Thoracic aorta (tissue), 2 donors: Measurements from ENCODE around the gene SLC5A4. TPM values are rescaled to one million over a fixed set of nuclear protein-coding genes. Genes with fewer than 3 reads are reported as not detected.

Experiments
- ATAC-seq: fragments of 150-250 bp; one replicate; pipeline ENCODE4 v1.8.0; 2017; ENCODE audit warnings: low read depth; ENCODE audit not compliant: insufficient number of reproducible peaks, low FRiP score
- DNase-seq: peaks from one replicate; pipeline ENCODE4 v3.0.0-alpha.2; 2020; ENCODE audit warnings: low spot score
- H3K27ac ChIP-seq, 2 donors: fragments of 200-600 bp; sonication (generic); 1 replicate in 1 of 2; 2 replicates in 1 of 2; pipeline ENCODE4 v1.5.1; 2016; ENCODE audit warnings: mild to moderate bottlenecking in 2 of 2, moderate library complexity in 2 of 2
- H3K27me3 ChIP-seq: fragments of 200-600 bp; sonication (generic); replicated peaks from 2 replicates; pipeline ENCODE4 v1.6.0; 2016; ENCODE audit warnings: mild to moderate bottlenecking; ENCODE audit not compliant: insufficient read depth
- H3K36me3 ChIP-seq: fragments of 200-600 bp; sonication (generic); one replicate; pipeline ENCODE4 v1.5.1; 2016
- H3K4me1 ChIP-seq, 2 donors: fragments of 200-600 bp; sonication (generic); 1 replicate in 1 of 2; 2 replicates in 1 of 2; pipeline versions ENCODE4 v1.5.1 to v1.6.0; 2016; ENCODE audit warnings: low read depth in 2 of 2, mild to moderate bottlenecking in 1 of 2; ENCODE audit not compliant: control insufficient read depth in 1 of 2
- H3K4me3 ChIP-seq: fragments of 200-600 bp; sonication (generic); 2 replicates; pipeline ENCODE4 v1.5.1; 2016; ENCODE audit warnings: mild to moderate bottlenecking
- H3K9me3 ChIP-seq: fragments of 200-600 bp; sonication (generic); 2 replicates; pipeline ENCODE4 v1.5.1; 2016
- total RNA-seq, 2 donors: library from RNA; depleted of rRNA; stranded (reverse); fragments of >200 nt; gene quantifications; one replicate each; pipeline versions ENCODE4 v1.1.0 to v1.2.3, GENCODE V29; 2016
- TF ChIP-seq, protein P1 (sequence below): fragments of 200-600 bp; sonication (generic); IDR thresholded peaks from one replicate; pipeline ENCODE4 v1.5.1; 2019; ENCODE audit warnings: antibody characterized with exemption

SLC5A4 gene
- total RNA-seq, 2 donors from 2014 or later, result 0.49 to 1.2 TPM

DNA sequence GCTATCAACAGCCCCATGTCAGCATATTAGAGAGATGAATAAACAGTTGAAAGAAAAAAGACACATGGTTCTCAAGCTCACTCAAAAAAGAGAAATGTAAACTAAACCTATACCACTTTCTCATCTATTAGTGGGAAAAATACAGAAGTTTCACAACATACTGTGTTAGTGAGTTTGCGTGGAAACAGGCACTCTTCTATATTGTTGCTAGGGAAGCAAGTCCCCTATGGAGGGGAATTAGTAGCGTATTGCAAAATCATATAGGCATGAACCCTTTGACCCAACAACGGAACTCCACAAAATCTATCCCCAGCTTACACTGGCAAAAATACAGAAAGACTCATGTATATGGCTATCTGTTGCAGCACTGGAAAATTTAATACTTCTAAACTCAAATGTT is 36.1 kb downstream of the SLC5A4 start:
- TF ChIP-seq, protein P1, sequence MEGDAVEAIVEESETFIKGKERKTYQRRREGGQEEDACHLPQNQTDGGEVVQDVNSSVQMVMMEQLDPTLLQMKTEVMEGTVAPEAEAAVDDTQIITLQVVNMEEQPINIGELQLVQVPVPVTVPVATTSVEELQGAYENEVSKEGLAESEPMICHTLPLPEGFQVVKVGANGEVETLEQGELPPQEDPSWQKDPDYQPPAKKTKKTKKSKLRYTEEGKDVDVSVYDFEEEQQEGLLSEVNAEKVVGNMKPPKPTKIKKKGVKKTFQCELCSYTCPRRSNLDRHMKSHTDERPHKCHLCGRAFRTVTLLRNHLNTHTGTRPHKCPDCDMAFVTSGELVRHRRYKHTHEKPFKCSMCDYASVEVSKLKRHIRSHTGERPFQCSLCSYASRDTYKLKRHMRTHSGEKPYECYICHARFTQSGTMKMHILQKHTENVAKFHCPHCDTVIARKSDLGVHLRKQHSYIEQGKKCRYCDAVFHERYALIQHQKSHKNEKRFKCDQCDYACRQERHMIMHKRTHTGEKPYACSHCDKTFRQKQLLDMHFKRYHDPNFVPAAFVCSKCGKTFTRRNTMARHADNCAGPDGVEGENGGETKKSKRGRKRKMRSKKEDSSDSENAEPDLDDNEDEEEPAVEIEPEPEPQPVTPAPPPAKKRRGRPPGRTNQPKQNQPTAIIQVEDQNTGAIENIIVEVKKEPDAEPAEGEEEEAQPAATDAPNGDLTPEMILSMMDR, result no peak
- H3K27me3 ChIP-seq, result no peaks in the 10 kb centered on the region
- no peak overlapping the region for H3K27ac ChIP-seq
- H3K4me1 ChIP-seq, result no peaks in the 10 kb centered on the region
- DNase-seq, result no peak
- no peaks in the 10 kb centered on the region for H3K36me3 ChIP-seq
- H3K9me3 ChIP-seq, result no peaks in the 10 kb centered on the region
- no peak for ATAC-seq
- H3K4me3 ChIP-seq, result no peak overlapping the region

DNA sequence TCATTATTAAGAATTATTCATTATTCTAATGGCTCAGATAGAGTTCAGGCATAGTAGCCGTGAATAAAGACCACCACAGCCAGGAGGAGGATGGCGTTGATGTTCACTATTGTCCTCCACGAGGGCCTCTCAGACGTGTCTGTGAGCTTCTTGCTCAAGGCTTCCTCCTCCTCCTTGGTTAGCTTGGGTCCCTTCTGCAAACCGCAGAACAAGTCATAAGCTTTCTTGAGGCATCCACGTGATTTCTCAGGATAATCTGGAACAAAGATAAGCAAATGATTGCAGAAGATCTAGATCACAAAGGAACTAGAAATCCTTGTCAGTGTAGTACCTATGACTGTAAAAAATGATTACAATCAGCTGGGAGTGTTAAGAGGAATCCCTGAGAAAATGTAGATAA is 36.7 kb downstream of the SLC5A4 start:
- no peak overlapping the region for H3K4me3 ChIP-seq
- H3K4me1 ChIP-seq, result no peaks in the 10 kb centered on the region
- DNase-seq, result no peak
- H3K36me3 ChIP-seq, result no peaks in the 10 kb centered on the region
- TF ChIP-seq, protein P1, result no peak
- no peaks in the 10 kb centered on the region for H3K27me3 ChIP-seq
- ATAC-seq, result no peak
- H3K27ac ChIP-seq, result no peak overlapping the region
- H3K9me3 ChIP-seq, result no peaks in the 10 kb centered on the region

DNA sequence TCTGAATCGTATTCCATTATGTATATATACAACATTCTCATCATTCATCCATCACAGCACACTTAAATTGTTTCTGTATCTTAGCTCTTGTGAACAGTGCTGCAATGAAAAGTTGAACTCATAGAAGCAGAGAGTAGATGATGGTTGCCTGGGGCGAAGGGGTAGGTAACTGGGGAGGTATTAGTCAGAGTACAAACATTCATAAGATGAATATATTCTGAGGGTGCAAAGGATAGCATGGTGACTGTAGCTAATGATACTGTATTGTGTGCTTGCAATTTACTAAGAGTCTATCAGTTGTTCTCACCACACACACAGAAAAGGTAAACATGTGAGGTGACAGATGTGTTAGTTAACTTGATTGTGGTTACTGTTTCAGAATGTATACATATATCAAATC is 37.7 kb downstream of the SLC5A4 start:
- ATAC-seq (no peak), DNase-seq (no peak)
- Histone ChIP-seq H3K36me3 (no peaks in the 10 kb centered on the region), H3K4me1 (no peaks in the 10 kb centered on the region), H3K9me3 (no peaks in the 10 kb centered on the region), H3K27me3 (no peaks in the 10 kb centered on the region), H3K4me3 (no peak overlapping the region), H3K27ac (no peak overlapping the region)
- TF ChIP-seq, protein P1, result no peak

DNA sequence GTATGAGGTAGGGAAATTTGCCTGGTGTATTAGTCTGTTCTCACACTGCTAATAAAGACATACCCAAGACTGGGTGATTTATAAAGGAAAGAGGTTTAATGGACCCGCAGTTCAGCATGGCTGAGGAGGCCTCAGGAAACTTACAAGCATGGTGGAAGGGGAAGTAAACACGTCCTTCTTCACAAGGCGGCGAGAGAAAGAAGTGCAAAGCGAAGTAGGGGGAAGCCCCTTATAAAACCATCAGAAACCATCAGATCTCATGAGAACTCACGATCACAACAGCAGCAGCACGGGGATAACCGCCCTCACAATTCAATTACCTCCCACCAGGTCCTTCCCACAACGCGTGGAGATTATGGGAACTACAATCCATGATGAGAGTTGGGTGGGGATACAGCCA is 38.2 kb downstream of the SLC5A4 start:
- ATAC-seq (no peak), DNase-seq (no peak)
- H3K27ac ChIP-seq, result no peak overlapping the region
- no peaks in the 10 kb centered on the region for H3K4me1 ChIP-seq
- no peaks in the 10 kb centered on the region for H3K9me3 ChIP-seq
- no peaks in the 10 kb centered on the region for H3K36me3 ChIP-seq
- no peaks in the 10 kb centered on the region for H3K27me3 ChIP-seq
- TF ChIP-seq, protein P1, result no peak
- H3K4me3 ChIP-seq, result no peak overlapping the region

DNA sequence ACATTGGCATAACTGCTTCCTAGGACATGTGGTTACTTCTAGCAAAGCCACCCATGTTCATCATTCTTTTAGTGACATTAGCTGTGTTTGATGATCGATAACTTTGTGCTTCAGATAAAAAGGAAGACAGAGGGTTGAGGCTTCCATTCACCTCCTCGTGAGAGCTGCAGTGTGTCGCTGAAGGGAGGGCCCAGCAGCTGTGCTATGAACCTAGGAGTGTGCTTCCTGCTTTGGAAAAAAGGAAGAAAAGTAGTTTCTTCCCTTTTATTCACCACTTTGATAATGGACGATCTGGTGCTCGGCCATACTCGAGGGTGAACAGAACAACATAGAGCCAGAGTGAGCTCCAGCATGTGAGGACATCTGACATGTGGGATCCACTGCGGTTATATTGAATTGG is 44.1 kb downstream of the SLC5A4 start:
- DNase-seq (no peak), ATAC-seq (no peak)
- Histone ChIP-seq H3K4me1 (no peaks in the 10 kb centered on the region), H3K36me3 (no peaks in the 10 kb centered on the region), H3K27me3 (no peaks in the 10 kb centered on the region), H3K4me3 (no peak overlapping the region), H3K9me3 (no peaks in the 10 kb centered on the region), H3K27ac (no peak overlapping the region)
- TF ChIP-seq, protein P1, result no peak
